Measurements from ENCODE around the gene HLTF. TPM values are rescaled to one million over a fixed set of nuclear protein-coding genes. Genes with fewer than 3 reads are reported as not detected.

HLTF gene
- total and polyA plus RNA-seq, 2 of the 13 experiments (the other 11 are each of a cell fraction or from before 2014, with no cell fraction given) = 12.0 to 22.9 TPM

DNA sequence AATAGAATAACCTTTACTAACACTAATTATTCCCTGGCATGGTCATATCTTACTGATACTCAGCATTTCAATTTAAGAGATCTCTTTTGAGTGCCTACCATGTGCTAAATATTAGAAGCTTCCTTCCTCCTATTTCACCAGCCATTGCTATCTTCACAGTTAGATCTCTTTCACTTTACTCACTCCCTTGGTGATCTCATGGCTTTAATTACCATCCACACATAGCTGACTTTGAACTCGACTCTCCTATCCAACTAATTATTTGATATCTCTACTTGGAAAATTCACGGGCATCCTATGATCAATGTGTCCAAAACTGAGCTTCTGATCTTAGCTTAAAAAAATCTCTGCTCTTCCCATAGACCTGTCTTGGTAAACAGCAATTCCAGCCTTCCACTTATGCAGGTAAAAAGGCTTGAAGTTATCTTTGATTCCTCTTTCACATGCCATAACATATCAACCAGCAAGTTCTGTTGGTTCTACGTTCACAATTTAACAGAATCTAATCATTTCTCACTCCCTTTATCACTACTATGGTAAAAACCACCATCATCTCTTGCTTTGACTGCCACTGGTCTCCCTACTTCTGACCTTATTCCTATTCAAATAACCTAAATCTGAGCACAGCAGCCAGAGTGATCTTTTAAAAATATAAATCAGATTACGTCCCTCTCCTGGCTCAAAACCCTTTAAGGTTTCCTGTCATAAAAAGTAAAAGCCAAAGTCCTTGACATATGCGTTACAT is 41.8 kb downstream of the HLTF start:
- Histone ChIP-seq H2AFZ (ENCODE audit: low read length) (no peak overlapping the region), H3K27me3 (ENCODE audit: control insufficient read depth in 1 of 2, insufficient read depth in 2 of 2, low read length in 2 of 2) (no peaks in the 10 kb centered on the region), H4K20me1 (ENCODE audit: insufficient read depth, low read length) (no peaks in the 10 kb centered on the region), H3K36me3 (replicated peaks in 1 of 2; ENCODE audit: control insufficient read depth in 1 of 2, insufficient read depth in 2 of 2, low read length in 2 of 2) (peaks cover 0 to 24% of the 10 kb centered on the region in 2 experiments; a peak in 3 of 5 replicates), H3K4me3 (replicated peaks in 1 of 3; ENCODE audit: insufficient read depth in 1 of 3, low read depth in 2 of 3, low read length in 3 of 3) (no peak overlapping the region), H3K27ac (ENCODE audit: extremely low read length, insufficient read depth, low read length) (no peak overlapping the region), H3K9ac (ENCODE audit: insufficient read depth, low read depth, low read length) (no peak overlapping the region), H3K9me3 (ENCODE audit: low read length) (no peaks in the 10 kb centered on the region), H3K4me1 (ENCODE audit: insufficient read depth, low read length) (peaks cover 19% of the 10 kb centered on the region), H3K4me2 (ENCODE audit: low read depth, low read length) (no peak overlapping the region), H3K79me2 (ENCODE audit: insufficient read depth, low read length) (no peaks in the 10 kb centered on the region)
- intact Hi-C loops (cut with micrococcal nuclease; ENCODE audit: unreplicated experiment) = no loop called here
- no peak for ATAC-seq
- WGBS (ENCODE audit: low lambda C conversion rate) = 95% methylated on average over 5 of the region's 5 CpGs
- no TSS peak for BruUV-seq (replicated peaks)
- ChIA-PET CTCF (ENCODE audit: low intra/inter-chr PET ratio, low total read pairs) (no interaction called here), POLR2A (no interaction called here)
- DNase-seq (ENCODE audit: low spot score) = no peak
- in situ Hi-C loops (cut with HindIII; ENCODE audit: extremely low pct_ligation_motif_present, low pct_unique_long_range_greater_than_20kb) = no loop called here
- no peak for FAIRE-seq
- TF ChIP-seq FOXA1 (IDR thresholded peaks at IDR 0.05) (no peak), FOXA1 (CRISPR knock-in tag; IDR thresholded peaks at IDR 0.05) (no peak), ZBTB7B (CRISPR knock-in tag; IDR thresholded peaks at IDR 0.05) (no peak), PLRG1 (conservative IDR thresholded peaks at IDR 0.05) (no peak), ZNF615 (CRISPR knock-in tag; IDR thresholded peaks at IDR 0.05; ENCODE audit: borderline replicate concordance) (no peak), ETV6 (CRISPR knock-in tag; conservative IDR thresholded peaks at IDR 0.05) (no peak), SMYD3 (CRISPR knock-in tag; IDR thresholded peaks at IDR 0.05) (no peak), HIVEP1 (CRISPR knock-in tag; IDR thresholded peaks at IDR 0.05) (no peak), MTA3 (CRISPR knock-in tag; IDR thresholded peaks at IDR 0.05) (no peak)
- TF ChIP-seq, protein P1, sequence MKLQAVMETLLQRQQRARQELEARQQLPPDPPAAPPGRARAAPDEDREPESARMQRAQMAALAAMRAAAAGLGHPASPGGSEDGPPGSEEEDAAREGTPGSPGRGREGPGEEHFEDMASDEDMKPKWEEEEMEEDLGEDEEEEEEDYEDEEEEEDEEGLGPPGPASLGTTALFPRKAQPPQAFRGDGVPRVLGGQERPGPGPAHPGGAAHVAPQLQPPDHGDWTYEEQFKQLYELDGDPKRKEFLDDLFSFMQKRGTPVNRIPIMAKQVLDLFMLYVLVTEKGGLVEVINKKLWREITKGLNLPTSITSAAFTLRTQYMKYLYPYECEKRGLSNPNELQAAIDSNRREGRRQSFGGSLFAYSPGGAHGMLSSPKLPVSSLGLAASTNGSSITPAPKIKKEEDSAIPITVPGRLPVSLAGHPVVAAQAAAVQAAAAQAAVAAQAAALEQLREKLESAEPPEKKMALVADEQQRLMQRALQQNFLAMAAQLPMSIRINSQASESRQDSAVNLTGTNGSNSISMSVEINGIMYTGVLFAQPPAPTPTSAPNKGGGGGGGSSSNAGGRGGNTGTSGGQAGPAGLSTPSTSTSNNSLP (IDR thresholded peaks at IDR 0.05; ENCODE audit: low read depth, low read length) = no peak
- TF ChIP-seq, protein P2, sequence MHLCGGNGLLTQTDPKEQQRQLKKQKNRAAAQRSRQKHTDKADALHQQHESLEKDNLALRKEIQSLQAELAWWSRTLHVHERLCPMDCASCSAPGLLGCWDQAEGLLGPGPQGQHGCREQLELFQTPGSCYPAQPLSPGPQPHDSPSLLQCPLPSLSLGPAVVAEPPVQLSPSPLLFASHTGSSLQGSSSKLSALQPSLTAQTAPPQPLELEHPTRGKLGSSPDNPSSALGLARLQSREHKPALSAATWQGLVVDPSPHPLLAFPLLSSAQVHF (CRISPR knock-in tag; IDR thresholded peaks at IDR 0.05) = no peak
- TF ChIP-seq, protein P3, sequence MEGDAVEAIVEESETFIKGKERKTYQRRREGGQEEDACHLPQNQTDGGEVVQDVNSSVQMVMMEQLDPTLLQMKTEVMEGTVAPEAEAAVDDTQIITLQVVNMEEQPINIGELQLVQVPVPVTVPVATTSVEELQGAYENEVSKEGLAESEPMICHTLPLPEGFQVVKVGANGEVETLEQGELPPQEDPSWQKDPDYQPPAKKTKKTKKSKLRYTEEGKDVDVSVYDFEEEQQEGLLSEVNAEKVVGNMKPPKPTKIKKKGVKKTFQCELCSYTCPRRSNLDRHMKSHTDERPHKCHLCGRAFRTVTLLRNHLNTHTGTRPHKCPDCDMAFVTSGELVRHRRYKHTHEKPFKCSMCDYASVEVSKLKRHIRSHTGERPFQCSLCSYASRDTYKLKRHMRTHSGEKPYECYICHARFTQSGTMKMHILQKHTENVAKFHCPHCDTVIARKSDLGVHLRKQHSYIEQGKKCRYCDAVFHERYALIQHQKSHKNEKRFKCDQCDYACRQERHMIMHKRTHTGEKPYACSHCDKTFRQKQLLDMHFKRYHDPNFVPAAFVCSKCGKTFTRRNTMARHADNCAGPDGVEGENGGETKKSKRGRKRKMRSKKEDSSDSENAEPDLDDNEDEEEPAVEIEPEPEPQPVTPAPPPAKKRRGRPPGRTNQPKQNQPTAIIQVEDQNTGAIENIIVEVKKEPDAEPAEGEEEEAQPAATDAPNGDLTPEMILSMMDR (CRISPR knock-in tag; IDR thresholded peaks at IDR 0.05) = no peak
